ENCODE results near the gene ARHGAP10.

GRCh38 chr4:147837435-147837834 is 105.5 kb downstream of the ARHGAP10 start:
- TF ChIP-seq POLR2AphosphoS5 (IDR thresholded peaks at IDR 0.05; ENCODE audit: low read depth, low read length) (no peak), CTCF (IDR thresholded peaks at IDR 0.05) (no peak), REST (IDR thresholded peaks at IDR 0.05; ENCODE audit: insufficient read depth in 1 of 2, low read depth in 2 of 2, low read length in 1 of 2) (no peak), SIN3A (IDR thresholded peaks at IDR 0.05; ENCODE audit: borderline replicate concordance, insufficient read depth, low read depth, low read length) (no peak)

Data from Panc1 (cell line).